BE2C (cell line): ENCODE measurements around the gene DNAJB7.
"Not testable (repeated sequence)": the region's sequence is repeated elsewhere in the genome, so short reads cannot be mapped to it uniquely, and the experiment has no call there.

Experiments used
- DNase-seq: peaks from one replicate; pipeline ENCODE4 v3.0.0-alpha.2; 2020
- H3K27me3 ChIP-seq: fragments of 250-450 bp; sonication (Bioruptor Pico); 2 replicates; pipeline ENCODE4 v1.5.1; 2020; ENCODE audit warnings: mild to moderate bottlenecking
- H3K36me3 ChIP-seq: fragments of 250-450 bp; sonication (Bioruptor Pico); 2 replicates; pipeline ENCODE4 v1.5.1; 2020; ENCODE audit warnings: mild to moderate bottlenecking
- H3K4me1 ChIP-seq: fragments of 250-450 bp; sonication (Bioruptor Pico); 2 replicates; pipeline ENCODE4 v1.5.1; 2020
- H3K4me3 ChIP-seq: 2 replicates; pipeline ENCODE4 v1.5.1; 2011; ENCODE audit warnings: low read depth, low read length
- H3K9me3 ChIP-seq: fragments of 250-450 bp; sonication (Bioruptor Pico); 2 replicates; pipeline ENCODE4 v1.5.1; 2020
- TF ChIP-seq, protein P1 (sequence below): IDR thresholded peaks from 2 replicates; pipeline ENCODE4 v1.5.1; 2012; ENCODE audit warnings: mild to moderate bottlenecking, low read depth, low read length

The DNAJB7 gene

DNA sequence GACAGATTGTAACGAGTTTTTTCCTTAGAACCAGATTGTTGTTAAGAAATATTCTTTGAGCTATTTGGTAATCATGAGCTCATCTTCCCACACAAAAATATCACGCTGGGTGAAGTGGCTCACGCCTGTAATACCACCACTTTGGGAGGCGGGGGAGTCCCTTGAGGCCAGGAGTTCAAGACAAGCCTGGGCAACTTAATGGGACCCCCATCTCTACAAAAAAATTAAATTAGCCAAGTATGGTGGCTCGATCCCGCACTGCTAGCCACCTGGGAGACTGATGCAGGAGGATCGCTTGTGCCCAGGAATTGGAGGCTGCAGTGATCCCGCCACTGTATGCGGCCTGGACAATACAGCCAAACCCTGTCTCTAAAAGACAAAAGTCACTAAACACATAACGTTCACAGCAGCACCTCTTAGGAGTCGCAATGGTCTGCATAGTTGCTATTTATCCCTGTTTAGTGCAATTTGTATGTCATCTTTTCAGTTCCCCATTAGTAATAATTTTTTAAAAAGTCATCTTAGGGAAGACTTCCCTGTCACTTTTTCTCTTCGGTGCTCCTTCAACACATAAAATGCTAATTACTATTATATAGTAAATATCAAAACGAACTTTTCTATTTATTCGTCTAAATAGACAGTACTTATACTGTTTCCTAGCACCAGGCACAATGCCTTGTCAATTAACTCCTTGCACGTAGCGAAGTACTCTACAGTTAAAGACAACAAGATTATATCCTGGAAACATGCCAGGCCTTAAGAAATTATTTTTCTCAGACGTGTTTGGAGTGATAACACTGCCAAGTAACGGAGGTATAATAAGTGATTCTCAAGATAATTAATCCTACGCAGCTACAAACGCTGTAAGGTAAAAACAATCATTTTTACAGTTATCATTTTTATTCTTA, 6.6 kb downstream of the DNAJB7 start:
- no peak for DNase-seq
- Histone ChIP-seq H3K4me3 (peak overlapping the region; percentile 99), H3K36me3 (peaks cover 13% of the 10 kb centered on the region), H3K4me1 (peaks cover 3% of the 10 kb centered on the region; the same call in 1 of the 2 replicates), H3K9me3 (no peaks in the 10 kb centered on the region), H3K27me3 (no peaks in the 10 kb centered on the region)
- TF ChIP-seq, protein P1, sequence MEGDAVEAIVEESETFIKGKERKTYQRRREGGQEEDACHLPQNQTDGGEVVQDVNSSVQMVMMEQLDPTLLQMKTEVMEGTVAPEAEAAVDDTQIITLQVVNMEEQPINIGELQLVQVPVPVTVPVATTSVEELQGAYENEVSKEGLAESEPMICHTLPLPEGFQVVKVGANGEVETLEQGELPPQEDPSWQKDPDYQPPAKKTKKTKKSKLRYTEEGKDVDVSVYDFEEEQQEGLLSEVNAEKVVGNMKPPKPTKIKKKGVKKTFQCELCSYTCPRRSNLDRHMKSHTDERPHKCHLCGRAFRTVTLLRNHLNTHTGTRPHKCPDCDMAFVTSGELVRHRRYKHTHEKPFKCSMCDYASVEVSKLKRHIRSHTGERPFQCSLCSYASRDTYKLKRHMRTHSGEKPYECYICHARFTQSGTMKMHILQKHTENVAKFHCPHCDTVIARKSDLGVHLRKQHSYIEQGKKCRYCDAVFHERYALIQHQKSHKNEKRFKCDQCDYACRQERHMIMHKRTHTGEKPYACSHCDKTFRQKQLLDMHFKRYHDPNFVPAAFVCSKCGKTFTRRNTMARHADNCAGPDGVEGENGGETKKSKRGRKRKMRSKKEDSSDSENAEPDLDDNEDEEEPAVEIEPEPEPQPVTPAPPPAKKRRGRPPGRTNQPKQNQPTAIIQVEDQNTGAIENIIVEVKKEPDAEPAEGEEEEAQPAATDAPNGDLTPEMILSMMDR, result no peak

DNA sequence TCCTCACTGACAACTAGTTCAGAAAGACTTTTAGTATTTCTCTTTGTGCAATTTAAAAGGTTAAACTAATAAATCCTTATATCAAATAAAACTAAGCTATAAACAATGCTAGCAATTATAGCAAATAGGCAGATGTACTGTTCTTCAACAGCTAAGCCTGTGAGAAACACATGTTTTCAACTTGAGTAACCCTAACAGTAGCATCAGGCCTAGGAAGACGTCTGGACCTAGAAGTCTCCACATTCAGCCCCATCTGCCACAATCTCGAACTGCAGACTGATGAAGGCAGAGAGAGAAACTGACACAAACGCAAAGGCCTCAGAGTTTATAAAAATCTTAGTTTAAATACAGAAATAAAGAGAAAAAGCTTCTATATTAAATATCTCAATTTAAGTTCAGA, 8.0 kb downstream of the DNAJB7 start:
- peak overlapping the region; percentile 99 for H3K4me3 ChIP-seq
- H3K36me3 ChIP-seq, result peaks cover 23% of the 10 kb centered on the region
- peaks cover 3% of the 10 kb centered on the region; the same call in 1 of the 2 replicates for H3K4me1 ChIP-seq
- no peaks in the 10 kb centered on the region for H3K27me3 ChIP-seq
- no peaks in the 10 kb centered on the region for H3K9me3 ChIP-seq
- TF ChIP-seq, protein P1, result no peak
- DNase-seq, result no peak

DNA sequence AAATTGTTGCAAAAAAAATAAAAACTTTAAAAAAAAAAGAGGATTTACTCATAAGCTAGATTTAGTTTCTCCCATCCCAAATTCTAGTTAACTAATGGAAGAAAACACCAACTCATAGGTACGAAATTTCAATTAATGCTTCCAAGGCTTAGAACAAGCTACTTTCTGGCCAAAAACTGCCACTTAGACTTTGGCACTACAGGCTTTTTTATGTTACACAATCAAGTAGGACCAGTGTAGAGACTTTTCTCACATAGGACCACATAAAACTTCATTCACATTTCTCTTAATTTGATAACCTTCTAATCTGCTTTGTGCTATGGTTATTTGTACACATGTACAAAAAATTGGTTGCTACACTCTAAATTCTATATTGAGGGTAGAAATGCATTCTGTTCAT, 8.6 kb downstream of the DNAJB7 start:
- no peak for DNase-seq
- TF ChIP-seq, protein P1, result no peak
- Histone ChIP-seq H3K4me1 (peaks cover 3% of the 10 kb centered on the region; the same call in 1 of the 2 replicates), H3K9me3 (no peaks in the 10 kb centered on the region), H3K36me3 (peaks cover 29% of the 10 kb centered on the region), H3K27me3 (no peaks in the 10 kb centered on the region), H3K4me3 (peak overlapping the region; percentile 99)

DNA sequence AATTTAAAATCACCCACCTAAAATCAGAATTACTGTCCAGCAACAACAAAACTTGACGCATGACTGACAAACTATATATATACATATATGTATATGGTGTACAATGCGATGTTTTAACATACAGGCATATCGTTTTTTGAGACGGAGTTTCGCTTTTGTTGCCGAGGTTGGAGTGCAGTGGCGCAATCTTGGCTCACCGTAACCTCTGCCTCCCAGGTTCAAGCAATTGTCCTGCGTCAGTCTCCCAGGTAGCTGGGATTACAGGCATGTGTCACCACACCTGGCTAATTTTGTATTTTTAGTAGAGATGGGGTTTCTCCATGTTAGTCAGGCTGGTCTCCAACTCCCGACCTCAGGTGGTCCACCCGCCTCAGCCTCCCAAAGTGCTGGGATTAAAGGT, 16.1 kb downstream of the DNAJB7 start:
- H3K9me3 ChIP-seq, DNase-seq, H3K4me1 ChIP-seq, H3K27me3 ChIP-seq, H3K4me3 ChIP-seq: not testable (repeated sequence)
- peaks cover 92% of the 10 kb centered on the region for H3K36me3 ChIP-seq

DNA sequence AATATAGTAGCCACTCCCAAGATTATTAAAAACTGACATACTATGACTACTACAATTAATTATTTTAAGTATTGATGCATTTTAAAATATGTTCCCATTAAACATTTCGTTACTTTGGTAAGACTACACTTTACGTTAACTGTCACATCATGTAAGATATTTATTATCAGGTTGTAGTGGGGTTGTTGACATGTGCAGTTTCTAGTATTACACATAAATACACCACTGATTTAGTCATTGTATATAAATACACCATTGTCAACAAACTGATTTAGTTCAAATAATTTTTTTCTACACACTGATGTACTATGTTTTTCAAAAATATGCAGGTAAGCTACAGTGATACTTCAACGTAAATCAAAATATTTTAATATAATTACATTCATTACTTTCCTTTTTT, 17.0 kb downstream of the DNAJB7 start:
- TF ChIP-seq, protein P1, result no peak
- no peaks in the 10 kb centered on the region for H3K9me3 ChIP-seq
- H3K4me1 ChIP-seq, result no peaks in the 10 kb centered on the region
- H3K27me3 ChIP-seq, result no peaks in the 10 kb centered on the region
- H3K36me3 ChIP-seq, result peaks cover 92% of the 10 kb centered on the region
- H3K4me3 ChIP-seq, result no peak overlapping the region
- no peak for DNase-seq

DNA sequence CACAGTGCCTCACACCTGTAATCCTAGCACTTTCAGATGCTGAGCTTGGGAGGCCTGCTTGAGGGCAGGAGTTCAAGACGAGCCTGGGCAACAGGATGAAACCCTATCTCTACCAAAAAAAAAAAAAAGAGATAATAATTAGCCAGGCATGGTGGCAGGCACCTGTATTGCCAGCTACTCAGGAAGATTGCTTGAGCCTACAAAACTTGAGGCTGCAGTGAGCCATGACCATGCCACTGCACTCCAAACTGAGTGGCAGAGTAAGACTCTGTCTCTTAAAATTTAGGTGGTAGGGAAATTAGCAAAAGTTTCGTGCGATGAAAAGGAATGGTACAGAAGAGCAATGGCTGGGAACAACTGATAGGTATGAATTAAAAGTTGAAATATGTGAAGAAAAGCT, 23.4 kb downstream of the DNAJB7 start:
- Histone ChIP-seq H3K36me3 (peaks cover 88% of the 10 kb centered on the region), H3K4me3 (no peak overlapping the region), H3K9me3 (no peaks in the 10 kb centered on the region), H3K4me1 (no peaks in the 10 kb centered on the region), H3K27me3 (no peaks in the 10 kb centered on the region)
- DNase-seq, result no peak
- TF ChIP-seq, protein P1, result no peak
